Measurements from ENCODE around the gene SMPD3. TPM values are rescaled to one million over a fixed set of nuclear protein-coding genes. Genes with fewer than 3 reads are reported as not detected.

The SMPD3 gene
- polyA plus RNA-seq, 12 donors, result 0.59 to 18.6 (median 0.85) TPM; not detected in 1

GRCh38 chr16:68335175-68335574 lies 113.1 kb downstream of the SMPD3 start:
- no peak for DNase-seq

GRCh38 chr16:68332411-68333121 lies 115.7 kb downstream of the SMPD3 start:
- peak; percentile 54 for DNase-seq

GRCh38 chr16:68331879-68332410 lies 116.4 kb downstream of the SMPD3 start:
- no peak for DNase-seq

GRCh38 chr16:68328860-68329390 lies 119.4 kb downstream of the SMPD3 start:
- DNase-seq, result no peak

- peak; percentile 73 for DNase-seq
Measured at GRCh38 chr16:68328151-68328859, 120.0 kb downstream of the SMPD3 start.

GRCh38 chr16:68324780-68325357 lies 123.4 kb downstream of the SMPD3 start:
- DNase-seq, result no peak

- no peak for DNase-seq
Measured at GRCh38 chr16:68324336-68324735, 124.0 kb downstream of the SMPD3 start.

- DNase-seq, result no peak
Measured at GRCh38 chr16:68319185-68319908, 129.0 kb downstream of the SMPD3 start.

- DNase-seq, result no peak
Measured at GRCh38 chr16:68313116-68313515, 135.2 kb downstream of the SMPD3 start.

GRCh38 chr16:68310774-68311511 lies 137.4 kb downstream of the SMPD3 start, which contains the start of the genes PRMT7 and SLC7A6OS:
PRMT7 (plus strand) TSS chr16:68311019; CDS start chr16:68315980, 4,961 bp downstream.
SLC7A6OS (minus strand) TSS chr16:68310946; CDS start chr16:68310926, 20 bp downstream.
- peak; percentile 93 for DNase-seq

- DNase-seq, result no peak
Measured at GRCh38 chr16:68310437-68310773, 137.9 kb downstream of the SMPD3 start.

- no peak for DNase-seq
Measured at GRCh38 chr16:68309799-68310198, 138.5 kb downstream of the SMPD3 start.

Other genes with a start within 250 kb of the SMPD3 start
- 10 to 100 TPM in 1 of 12 donors, 1 to 10 TPM in 4, under 1 TPM in 6, not detected in 1; 0.31 to 31.4 (median 0.78) TPM for gene ESRP2, start 212.4 kb downstream of the SMPD3 start, polyA plus RNA-seq (ENCODE audit: insufficient read length in 12 of 12)
- gene PLA2G15, start 203.1 kb downstream of the SMPD3 start, polyA plus RNA-seq (ENCODE audit: insufficient read length in 12 of 12), result 10 to 100 TPM in 11 of 12 donors, not detected in 1; 14.3 to 42.3 (median 27.0) TPM
- gene SLC7A6, start 184.0 kb downstream of the SMPD3 start, polyA plus RNA-seq (ENCODE audit: insufficient read length in 12 of 12), result 10 to 100 TPM in 6 of 12 donors, 1 to 10 TPM in 5, not detected in 1; 5.5 to 21.5 (median 10.1) TPM
- 10 to 100 TPM in 11 of 12 donors, not detected in 1; 12.2 to 20.1 (median 15.1) TPM for gene SLC7A6OS, start 137.6 kb downstream of the SMPD3 start, polyA plus RNA-seq (ENCODE audit: insufficient read length in 12 of 12)
- 10 to 100 TPM in 11 of 12 donors, not detected in 1; 33.0 to 56.0 (median 40.2) TPM for gene PRMT7, start 137.5 kb downstream of the SMPD3 start, polyA plus RNA-seq (ENCODE audit: insufficient read length in 12 of 12)
- 10 to 100 TPM in 10 of 12 donors, 1 to 10 TPM in 1, not detected in 1; 9.5 to 29.1 (median 18.1) TPM for gene ZFP90, start 90.8 kb upstream of the SMPD3 start, polyA plus RNA-seq (ENCODE audit: insufficient read length in 12 of 12)
- gene CDH3, start 196.8 kb upstream of the SMPD3 start, polyA plus RNA-seq (ENCODE audit: insufficient read length in 12 of 12), result 10 to 100 TPM in 2 of 12 donors, 1 to 10 TPM in 4, under 1 TPM in 5, not detected in 1; 0.44 to 80.2 (median 1.1) TPM